Measurements from ENCODE around the gene CCDC82.
"Not testable (repeated sequence)": the region's sequence is repeated elsewhere in the genome, so short reads cannot be mapped to it uniquely, and the experiment has no call there.

Gene CCDC82

DNA sequence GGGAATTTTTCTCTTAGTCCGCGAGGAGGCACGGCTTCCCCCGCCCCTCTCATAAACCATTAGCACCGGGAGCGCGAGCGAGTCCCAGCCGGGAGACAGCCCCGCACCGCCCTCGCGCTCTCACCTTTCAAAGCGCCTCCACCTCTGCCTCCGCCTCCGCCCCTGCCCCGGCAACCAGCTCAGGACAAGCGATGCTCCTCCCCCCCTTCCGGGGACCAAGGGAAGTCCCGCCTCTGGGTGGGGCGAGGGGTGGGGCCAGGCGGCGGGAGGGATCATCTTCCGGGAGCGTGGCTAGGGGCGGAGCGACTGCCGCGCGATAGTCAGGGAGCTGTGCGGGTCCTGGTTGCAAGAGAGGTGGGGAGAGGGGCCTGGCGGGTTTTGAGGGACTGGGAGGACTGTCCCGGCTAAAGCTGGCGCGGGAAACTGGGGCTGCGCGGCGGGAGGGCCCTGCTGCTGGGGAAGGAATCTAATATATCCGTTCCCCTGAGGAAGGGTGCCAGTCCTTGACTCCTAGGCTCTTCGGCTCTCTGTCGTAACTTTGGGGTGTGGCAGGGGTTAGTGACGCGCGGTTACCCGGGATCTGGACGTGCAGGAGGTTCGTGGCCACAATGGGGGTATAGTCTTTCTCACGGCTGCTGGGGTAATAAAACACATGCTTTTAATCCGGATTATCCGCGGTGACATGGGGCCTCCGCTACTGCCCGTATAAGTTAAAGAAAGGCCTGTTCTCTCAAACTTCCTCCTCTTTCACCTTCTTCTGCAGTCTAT, at the start of gene CCDC82, which contains the start of gene JRKL:
TSS of gene CCDC82 (minus strand) at position 193 of the 768 bp plus-strand sequence. CDS start 5,165 bp downstream, outside the sequence.
TSS of gene JRKL (plus strand) at position 294 of the 768 bp plus-strand sequence. CDS start 637 bp downstream, outside the sequence.
- DNase-seq: peak; percentile 99

DNA sequence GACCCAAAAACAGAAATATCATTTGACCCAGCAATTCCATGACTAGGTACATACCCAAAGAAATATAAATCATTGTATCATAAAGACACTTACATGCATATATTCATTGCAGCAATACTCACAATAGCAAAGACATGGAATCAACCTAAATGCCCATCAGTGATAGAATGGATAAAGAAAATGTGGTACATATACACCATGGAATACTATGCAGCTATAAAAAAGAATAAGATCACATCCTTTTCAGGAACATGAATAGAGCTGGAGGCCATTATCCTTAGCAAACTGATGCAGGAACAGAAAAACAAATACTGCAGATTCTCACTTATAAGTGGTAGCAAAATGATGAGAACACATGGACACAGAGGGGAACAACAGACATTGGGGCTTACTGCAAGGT, 42.9 kb upstream of the CCDC82 start:
- not testable (repeated sequence) for DNase-seq

DNA sequence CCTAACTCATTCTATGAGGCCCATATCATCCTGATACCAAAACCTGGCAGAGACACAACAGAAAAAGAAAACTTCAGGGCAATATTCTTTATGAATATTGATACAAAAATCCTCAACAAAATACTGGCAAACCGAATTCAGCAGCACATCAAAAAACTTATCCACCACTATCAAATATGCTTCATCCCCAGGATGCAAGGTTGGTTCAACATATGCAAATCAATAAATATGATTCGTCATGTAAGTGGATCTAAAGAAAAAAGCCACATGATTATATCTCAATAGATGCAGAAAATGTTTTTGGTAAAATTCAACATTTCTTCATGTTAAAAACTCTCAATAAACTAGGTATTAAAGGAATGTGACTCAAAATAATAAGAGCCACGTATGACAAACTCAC, 41.0 kb upstream of the CCDC82 start:
- no peak for DNase-seq

DNA sequence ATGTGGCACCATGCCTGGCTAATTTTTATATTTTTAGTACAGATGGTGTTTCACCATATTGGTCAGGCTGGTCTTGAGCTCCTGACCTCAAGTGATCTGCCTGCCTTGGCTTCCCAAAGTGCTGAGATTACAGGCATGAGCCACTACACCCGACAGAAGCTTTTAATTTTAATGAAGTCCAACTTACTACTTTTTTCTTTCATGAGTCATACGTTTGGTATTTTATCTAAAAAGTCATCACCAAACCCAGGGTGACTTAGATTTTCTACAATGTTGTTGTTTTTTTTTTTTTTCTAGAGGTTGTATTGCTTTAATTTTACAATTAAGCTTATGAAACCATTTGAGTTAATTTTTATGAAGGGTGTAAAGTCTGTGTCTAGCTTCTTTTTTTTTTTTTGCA, 35.0 kb upstream of the CCDC82 start:
- no peak for DNase-seq

DNA sequence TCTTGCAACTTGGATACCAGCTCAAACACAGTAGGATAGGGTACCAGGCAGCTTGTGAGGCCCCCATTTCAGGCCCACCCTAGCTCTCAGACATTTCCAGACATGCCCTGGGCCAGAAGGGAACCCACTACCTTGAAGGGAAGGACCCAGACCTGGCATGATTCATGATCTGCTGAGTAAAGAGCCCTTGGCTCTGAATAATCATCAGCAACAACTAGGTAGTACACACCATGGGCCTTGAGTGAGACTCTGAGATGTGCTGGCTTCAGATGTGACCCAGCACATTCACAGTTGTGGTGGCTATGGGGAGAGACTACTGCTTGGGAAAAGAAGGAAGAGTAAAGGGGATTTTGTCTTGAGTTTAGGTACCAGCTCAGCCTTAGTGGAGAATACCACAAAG, 23.7 kb upstream of the CCDC82 start:
- DNase-seq: no peak

DNA sequence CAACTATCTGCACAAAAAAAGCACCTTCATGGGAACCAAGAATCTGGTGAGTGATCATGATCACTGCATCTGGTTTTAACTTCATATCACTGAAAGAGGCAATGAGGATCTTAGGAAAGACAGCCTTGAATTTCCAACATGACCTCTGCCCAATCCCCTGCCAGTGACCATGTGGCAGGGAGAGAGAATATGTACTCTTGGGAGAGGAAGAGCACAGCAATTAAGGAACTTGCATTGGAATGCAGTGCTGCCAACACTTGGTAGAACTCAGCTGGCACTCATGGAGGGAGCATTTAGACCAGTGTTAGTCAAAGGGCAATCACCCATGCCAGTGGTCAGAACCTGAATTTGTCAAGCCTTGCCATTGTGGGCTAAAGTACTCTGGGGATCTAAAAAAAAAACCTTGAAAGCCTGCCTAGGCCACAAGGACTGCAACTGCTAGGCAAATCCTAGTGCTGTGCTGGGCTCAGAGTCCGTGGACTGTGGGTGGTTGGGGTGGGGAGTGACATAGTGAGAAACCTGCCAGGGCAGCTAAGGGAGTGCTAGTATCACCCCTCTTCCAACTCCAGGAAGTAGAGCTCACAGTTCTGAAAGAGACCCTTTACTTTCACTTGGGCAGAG, 23.2 kb upstream of the CCDC82 start:
- no peak for DNase-seq

DNA sequence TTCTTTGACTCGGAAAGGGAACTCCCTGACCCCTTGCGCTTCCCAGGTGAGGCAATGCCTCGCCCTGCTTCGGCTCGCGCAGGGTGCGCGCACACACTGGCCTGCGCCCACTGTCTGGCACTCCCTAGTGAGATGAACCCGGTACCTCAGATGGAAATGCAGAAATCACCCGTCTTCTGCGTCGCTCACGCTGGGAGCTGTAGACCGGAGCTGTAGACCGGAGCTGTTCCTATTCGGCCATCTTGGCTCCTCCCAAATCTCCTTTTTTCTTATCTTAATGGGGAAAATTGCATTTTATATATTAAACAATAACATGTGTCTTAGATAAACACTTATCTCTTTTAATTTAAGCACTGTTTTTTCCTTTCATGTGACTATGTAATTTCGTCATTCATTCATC, 21.7 kb upstream of the CCDC82 start:
- not testable (repeated sequence) for DNase-seq

DNA sequence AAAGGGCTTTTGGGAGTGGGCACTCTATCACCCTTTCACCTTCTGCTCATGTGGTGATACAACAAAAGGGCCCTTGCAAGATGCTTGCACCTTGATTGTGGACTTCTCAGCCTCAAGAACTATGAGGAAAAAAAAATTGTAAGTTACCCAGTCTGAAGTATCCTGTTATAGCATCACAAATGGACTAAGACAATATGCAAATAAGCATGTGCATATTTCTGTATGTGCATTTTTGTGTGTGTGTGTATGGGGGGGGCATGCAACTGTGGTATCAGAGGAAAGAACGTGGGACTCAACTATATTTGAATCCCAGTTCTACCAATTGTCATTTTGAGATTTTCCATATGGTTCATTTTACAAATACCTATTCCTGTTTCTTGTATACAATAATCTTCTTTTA, 11.0 kb upstream of the CCDC82 start:
- DNase-seq: no peak

DNA sequence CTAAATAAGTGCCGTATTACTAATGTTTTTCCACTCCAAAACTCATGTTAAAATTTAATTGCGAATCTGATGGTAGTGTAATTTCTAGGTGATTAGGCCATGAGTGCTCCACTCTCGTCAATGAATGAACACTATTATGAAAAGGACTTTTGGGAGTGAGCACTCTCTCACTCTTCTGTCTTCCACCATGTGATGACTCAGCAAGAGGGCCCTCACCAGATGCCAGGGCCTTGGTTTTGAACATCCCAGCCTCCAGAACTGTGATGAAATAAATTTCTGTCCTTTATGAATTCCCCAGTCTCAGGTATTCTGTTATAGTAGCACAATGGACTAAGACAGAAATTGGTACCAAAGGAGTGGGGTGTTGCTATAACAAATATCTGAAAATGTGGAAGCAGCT, 8.2 kb upstream of the CCDC82 start:
- no peak for DNase-seq

DNA sequence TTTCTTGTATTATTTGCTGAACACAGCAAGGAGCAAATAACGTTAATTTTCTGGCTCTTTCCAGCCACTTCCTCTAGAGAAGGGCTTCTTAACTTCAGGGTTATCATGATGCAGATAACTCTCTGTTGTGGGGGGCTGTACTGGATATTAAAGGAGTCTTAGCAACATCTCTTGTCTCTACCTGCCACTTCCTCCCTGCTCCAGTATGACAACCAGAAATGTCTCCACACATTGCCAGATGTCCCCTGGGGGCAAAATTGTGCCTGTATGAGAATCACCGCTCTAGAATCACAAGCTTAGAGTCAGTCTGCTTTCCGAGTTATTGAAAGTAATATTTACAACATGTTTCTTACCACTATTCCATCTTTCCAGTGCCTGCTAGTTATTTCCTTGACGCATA, 6.9 kb upstream of the CCDC82 start:
- no peak for DNase-seq

DNA sequence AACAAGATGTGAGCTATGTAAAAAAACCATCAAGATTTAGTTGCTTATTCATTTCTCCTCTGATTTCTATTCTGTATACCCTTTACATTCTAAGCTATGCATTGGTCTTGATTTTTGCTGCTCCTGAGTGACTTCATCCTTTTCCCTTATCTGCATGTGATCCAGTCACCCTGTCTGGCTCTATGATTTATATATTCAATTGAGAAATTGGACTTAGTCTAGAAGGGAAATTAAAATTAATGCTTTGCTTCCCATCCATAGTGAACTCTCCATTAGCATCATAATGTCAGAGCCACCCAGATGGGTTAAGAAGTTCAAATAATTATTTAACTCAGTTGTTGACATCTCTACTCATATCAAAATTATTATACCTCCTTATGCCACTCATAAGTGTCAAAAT, 5.1 kb upstream of the CCDC82 start:
- DNase-seq: no peak

DNA sequence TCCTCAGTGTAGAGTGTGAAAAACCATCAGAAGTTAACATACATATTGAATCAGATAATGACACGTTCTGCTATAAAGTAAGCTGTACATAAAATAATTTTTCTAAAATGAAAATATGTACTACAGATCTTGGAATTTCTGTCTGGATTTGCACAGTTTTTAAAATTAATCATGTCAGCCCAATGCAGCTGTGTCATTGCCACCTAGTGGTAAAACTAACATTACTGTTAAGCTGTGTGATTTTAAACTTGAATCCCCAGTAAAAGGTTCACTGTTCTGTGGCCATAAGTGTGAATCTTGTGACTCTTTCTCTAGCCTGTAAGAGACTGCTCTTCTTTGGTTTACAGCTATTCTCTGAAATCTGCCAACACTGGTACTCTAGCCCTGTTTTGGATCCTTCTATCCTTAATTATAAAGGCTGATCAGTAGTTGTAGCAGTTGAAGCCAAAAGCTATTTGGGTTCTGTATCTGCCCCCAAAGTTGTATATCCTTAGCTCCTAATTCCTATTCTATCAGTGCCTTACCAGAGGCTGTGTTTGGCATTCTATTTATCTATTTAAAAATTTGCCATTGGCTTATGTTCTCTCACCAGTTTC, 4.1 kb upstream of the CCDC82 start:
- no peak for DNase-seq

DNA sequence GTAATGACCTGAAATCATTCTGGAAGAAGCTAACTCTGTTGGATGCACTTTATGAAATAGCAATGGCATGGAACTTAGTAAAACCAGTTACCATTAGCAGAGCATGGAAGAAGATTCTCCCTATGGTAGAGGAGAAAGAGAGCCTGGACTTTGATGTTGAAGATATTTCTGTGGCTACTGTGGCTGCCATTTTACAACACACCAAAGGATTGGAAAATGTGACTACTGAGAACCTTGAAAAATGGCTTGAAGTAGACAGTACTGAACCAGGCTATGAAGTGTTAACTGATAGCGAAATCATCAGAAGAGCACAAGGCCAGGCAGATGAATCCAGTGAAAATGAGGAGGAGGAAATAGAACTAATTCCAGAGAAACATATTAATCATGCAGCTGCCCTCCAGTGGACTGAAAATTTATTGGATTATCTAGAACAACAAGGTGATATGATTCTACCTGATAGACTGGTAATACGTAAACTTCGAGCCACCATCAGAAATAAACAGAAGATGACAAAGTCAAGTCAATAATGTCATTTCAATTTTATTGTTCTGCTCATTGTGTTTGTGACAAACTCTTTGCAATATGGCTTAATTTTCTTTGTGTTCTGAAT, 2.1 kb upstream of the CCDC82 start:
- DNase-seq: no peak

DNA sequence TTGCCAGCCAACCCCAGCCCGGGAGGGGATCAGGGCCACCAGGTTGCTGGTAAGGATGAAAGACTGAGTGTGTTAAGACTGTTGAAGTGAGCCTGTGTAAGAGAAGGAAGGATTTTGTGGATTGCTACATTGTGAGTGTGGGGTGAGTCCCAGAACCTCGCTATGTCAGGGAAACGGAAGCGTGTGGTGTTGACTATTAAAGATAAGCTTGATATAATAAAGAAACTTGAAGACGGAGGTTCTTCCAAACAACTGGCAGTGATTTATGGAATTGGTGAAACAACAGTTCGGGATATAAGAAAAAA, 728 bp upstream of the CCDC82 start:
- DNase-seq: no peak

DNA sequence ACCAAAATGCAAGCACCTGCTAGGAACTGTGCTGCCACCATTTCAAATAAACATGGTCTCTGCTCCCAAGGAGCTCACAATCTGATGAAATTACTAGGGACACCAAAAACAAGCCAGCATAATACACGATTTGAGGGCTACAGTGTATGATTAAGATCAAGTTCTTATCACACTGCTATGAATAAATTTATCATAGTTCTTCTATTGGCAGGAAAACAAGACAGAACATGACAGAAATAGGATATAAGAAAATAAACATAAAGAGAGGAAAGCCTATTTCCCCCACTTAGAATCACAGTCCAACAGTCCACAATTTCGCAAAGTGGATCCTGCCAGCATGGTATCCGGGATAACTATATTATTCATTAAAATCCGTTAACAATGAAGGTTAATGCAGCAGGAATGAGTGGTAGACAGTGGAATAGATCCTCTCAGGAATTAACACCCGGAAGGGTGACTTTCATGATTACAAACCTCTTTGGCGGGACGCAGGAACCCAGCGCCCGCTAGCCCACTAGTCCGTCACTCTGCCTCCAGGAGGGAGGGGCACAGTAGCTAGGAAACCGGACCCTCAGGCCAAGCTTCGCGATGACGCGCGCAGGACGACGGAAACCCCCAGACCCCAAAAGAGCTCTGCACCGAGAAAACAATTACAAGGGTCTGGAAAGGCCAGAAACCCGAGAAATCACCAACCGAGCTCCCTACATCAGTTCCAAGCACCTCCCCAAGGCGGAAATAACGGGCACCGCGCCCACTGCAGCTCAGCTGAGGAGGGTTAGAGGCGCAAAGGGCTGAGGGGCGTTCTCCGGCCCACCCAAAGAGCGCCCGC, 607 bp downstream of the CCDC82 start:
- DNase-seq: no peak

DNA sequence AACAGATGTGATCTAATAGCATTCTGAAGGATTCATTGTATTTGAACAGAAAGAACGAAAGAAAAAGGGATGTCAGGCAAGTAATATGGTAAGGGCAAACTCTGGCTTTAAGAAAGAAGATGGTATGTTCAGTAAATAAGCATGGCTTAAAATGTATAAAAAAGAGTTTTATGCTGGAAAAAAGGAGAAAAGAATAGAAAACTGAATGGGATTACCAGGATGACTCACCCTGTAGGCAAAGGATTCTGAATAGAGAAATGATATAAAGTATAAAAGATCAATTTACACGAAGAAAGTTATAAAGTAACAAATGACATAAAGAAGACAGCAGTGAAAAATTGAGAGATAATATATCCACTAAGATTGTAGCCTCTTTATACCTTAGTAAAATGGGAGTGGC, 4.5 kb downstream of the CCDC82 start:
- no peak for DNase-seq

DNA sequence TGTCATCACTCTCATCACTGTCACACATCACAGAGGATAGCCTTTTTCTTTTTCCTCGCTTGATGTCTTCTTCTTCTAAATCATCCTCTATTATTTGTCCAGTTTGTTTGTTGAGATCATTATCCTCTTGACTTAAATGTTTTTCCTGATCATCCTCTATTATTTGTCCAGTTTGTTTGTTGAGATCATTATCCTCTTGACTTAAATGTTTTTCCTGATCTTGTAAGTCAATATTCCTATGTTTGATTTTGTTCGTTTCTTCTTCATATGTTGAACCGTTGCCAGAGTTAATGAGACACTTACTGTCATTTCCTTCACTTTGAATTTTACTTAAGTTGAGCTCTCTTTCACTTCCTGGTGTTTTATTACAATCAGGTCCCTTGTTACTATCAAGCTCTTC, 5.6 kb downstream of the CCDC82 start:
- no peak for DNase-seq

DNA sequence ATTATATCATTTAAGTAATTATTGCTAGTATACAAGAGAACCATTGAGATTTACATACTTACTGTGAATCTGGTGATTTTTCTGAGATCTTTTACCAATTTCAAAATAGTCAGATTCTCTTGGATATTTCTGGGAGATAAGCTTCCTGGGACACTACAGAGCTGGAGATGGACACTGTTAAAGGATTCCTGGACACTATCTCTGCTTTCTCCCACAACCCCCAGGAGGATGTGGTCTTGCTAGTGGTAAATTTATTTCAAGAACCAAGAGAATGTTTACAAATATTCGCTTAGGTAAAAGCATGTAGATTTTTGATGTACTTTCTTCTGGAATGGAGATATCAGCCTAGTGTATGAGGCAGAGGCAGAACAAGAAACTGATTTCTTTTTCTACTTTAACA, 12.9 kb downstream of the CCDC82 start:
- no peak for DNase-seq

DNA sequence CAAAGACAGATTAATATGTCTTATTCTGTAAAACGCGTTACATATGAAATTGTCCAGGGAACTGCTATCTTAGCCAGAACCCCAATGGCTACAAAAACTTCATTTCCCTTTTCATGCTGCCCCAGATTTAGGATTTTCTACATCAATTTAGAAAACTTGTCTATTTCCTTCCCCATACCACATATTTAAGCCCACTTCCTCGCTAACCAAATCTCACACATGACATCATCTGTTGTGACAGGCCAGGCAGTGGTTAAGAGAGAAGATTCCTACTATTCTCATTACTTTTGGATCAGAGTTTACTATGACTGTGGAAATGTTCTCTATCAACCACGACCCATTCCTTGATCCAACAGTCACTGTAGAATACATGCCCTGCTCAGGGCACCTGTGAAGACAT, 15.9 kb downstream of the CCDC82 start:
- DNase-seq: no peak

DNA sequence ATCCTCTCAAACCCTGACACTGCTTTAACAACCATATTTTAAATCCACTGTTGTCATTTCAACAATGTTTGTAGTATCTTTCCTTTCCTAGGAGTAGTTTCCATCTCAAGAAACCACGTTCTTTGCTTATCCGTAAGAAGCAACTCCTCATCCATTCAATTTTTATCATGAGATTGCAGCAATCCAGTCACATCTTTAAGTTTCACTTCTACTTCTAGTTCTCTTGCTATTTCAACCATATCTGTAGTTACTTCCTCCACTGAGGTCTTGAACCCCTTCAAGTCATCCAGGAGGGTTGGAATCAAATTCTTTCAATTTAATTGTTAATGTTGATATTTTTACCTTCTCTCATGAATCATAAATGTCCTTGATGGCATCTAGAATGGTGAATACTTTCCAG, 22.4 kb downstream of the CCDC82 start:
- DNase-seq: no peak

DNA sequence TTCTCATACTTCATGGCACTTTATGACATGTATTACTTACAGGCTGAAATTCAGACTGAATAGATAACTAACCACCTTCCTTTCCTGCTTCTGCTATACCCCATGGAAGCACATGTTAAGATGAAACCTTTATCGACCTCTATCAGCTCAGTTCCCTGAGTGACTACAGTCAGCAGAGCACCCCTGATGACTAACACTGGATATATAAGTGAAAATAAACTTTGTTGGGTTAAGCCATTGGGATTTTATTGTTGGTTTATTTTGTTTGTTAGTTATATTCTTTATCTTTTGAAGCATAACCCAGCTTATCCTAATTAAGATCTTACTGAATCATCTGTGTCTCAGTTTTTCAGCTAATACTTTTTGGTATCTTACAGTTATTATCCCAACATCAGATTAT, 23.7 kb downstream of the CCDC82 start:
- DNase-seq: no peak

DNA sequence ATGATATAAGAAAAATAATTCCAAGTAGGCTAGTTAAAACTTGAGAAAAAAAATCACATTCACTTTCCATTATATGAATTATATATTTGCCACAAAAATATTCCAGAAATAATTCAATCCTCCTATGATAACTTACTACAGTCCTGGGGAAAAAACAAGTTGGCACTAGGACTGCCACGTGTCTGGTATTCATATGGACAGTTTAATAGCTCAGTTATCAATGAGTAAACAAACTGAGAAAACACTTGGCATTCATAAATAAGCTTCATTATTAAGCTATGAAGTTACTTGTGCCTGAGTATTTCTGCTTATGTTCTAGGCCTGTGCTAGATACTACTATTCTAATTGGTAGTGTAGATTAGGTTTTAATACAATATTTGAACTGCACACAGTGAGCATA, 24.2 kb downstream of the CCDC82 start:
- DNase-seq: no peak

DNA sequence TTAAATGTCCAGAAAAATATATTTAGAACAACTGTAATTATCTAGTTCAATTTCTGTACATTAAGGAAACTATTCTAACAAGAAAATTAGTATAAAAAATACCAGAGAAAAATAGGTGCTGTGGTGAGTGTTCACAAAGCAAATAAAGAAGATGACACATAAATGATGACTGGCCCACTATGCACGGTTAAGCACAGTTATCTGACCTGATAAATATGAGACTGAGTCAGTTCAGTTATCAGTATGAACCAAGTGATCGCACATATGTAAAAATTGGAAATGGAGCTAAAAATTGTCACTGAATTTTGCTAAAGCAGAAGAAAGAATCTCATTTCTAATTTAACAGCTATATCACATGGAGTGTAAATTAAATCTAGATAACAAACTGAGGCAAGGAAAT, 27.9 kb downstream of the CCDC82 start:
- no peak for DNase-seq

Measured in activated CD4-positive, alpha-beta T cell treated with anti-CD3 and anti-CD28 coated beads, Interleukin-2, amount 50 U/mL, for 48 hours (primary cell).